HG02840 (cell line): ENCODE data around the gene SLC12A8.

Source experiments
- ATAC-seq: cut with Tn5 transposase; IDR thresholded peaks from one replicate; pipeline ENCODE4 v1.9.1; 2021; ENCODE audit warnings: mild to moderate bottlenecking, moderate library complexity, moderate number of reproducible peaks; ENCODE audit not compliant: unreplicated experiment, low FRiP score

The SLC12A8 gene

DNA sequence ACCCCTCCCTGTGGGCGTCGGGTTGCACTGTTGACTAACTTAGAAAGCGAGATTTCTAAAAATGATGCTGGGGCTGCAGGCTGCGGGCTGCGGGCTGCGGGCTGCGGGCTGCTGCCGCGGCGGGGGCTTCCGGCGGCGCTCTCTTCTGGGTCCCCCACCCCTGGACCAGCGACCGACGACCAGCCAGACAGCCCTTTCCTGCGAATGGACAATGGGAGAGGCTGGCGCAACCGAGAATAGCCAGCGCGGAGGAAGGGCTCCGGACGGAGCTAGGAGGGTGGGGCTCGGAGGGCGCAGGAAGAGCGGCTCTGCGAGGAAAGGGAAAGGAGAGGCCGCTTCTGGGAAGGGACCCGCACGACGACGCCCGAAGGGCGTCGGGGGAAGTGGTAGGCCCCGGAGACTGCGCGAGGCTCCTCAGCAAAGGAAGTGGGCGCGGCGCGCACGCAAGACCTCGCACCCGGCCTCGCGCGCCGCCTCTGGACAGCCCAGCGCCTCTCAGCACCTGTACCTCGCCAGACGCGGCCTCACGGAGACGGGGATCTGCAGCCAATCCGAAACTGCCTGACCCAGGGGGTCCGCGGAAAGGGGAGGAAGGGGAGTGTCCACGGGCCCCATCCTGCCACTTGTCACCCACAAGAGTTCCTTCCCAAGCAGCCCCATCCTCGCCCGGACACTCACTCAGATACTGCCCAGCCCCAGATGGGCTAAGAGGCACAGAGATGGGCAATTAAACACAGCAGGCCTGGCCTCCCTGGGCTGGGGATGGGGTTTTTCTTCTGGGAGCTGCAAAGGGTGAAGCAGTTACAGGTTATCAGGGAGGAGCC lies 70.7 kb downstream of the SLC12A8 start:
- peak; percentile 53 for ATAC-seq

DNA sequence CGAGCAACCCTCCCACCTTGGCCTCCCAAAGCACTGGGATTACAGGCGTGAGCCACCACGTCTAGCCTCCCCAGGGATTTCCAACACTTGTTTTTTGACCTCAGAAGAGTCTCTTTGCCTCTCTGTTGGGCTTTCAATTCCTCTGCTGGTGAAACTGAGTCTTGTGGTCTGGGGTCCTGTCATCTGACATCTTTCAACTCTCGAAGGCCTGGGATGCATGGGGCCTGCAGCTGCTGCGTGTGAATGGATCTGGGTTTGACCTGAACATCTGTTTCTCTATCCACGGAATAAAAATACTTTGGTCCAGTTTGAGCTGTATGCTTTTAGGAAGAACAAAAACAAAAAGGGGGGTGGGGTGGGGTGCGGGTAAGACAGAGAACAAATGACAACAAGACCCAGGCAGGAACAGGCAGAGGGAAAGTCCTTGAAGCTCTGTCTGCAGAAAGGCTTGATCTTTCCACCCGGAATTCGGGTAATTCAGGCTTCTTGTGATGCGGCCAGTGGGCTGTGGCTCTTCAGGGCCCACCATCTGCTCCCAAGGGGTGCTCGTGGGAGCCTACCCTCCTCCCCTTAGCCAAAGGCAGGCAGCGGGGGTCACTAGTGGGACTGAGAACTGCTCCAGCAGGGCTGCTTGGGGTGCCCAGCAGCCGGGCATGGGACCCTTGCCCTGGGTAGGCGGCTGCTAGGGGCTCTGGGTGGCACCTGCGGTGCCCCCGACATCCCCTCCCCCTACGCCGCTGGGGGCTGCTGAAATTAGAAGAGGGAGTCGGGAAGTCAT lies 71.5 kb downstream of the SLC12A8 start:
- ATAC-seq = peak; percentile 1

DNA sequence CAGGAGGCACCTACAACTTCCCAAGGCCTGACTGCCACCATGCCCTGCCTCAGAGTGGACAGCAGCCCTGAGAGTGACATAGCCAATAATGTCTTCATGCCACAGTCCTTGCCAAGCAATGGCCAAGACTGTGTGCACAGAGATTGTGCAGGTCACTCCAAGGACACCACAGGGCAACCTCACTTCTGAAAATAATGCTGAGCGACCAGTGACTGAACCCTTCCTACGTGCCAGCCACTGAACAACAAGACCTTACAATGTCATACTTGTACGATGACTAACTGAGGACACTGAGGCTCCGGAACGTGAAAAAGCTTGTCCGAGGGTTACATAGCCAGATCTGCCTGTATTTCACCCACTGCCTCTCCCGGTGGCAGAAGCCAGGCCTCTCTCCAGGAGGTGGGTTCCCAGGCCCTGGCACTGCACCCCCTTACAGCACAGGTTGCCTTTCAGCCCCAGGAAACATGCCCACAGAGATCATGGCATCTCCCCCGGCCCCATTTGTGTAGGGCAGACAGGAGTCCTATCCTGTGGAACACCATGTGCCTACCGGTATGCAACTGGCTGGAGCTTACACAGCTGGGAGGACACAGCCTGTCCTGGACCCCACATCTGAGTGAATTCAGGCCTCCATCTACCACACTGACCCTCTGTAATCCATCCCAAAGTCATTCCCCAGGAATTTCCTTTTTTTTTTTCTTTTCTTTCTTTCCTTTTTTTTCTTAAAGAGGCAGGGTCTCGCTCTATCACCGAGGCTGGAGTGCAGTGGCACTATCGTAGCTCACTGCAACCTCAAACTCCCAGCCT lies 72.3 kb downstream of the SLC12A8 start:
- no peak for ATAC-seq

DNA sequence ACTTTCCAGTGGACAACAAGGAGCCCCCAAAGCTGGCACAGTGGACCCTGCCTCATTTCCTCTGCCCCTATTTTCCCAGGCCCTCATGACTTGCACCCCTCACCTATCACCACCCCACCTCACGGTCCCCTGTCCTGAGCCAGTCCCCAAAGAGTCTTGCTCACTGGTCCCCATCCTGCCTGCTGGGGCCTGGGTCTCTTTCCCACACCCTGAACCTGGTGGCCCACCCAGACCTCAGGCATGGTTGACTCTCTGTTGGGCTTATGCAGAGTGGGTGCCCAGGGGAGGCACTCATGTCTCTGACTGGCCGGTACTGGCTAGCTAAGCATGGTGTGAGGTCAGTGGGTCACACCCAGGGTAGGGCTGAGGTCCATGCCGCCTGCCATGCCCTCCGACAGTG lies 73.2 kb downstream of the SLC12A8 start:
- no peak for ATAC-seq

DNA sequence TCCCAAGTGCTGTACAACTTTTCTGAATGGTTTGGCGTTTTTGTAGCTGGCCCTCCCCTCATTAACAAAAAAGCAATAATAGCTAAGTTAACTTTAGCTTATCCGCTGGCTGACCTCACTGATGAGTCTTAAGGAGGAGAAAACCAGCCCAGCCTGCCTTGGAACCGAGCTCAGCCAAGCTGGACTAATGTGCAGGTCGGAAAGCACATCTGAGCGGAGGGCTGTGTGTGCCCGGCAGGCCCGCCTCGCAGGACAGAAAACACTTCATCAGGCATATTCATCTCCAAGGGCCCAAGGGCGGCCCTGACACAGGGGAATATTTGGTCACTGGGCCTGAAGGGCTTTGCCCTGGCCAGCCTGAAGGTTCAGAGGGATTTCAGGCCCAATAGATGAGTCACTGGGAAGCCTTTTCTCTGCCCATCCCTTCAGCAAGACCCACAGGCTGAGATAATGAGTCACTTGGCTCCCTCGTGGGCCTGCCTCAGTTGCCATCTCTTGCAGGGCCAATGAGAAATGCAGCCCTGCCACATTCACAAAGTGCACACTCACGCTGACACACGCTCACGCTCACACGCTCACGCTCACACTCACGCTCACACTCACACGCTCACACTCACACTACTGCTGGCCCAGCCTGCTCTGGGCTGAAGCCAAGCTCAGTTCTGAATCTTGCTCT lies 75.1 kb downstream of the SLC12A8 start:
- no peak for ATAC-seq

DNA sequence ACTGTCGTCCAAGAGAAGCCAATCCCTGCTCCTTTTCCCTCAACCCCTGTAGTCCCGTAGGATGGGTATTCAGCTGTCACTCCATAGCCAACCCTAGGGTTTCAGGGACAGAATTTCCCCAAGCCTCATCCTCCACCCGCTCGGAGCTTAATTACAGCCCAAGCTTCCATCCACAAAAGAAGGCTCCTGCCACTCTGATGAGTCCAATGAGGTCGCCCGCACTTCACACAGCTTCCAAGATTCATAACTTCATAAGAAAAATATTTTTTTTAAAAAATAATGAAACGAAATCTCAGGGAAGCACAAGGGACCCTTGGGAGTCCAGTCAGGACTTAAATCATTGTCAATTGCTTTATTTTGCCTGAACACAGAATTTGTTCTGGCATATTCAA lies 75.6 kb downstream of the SLC12A8 start:
- ATAC-seq = no peak

DNA sequence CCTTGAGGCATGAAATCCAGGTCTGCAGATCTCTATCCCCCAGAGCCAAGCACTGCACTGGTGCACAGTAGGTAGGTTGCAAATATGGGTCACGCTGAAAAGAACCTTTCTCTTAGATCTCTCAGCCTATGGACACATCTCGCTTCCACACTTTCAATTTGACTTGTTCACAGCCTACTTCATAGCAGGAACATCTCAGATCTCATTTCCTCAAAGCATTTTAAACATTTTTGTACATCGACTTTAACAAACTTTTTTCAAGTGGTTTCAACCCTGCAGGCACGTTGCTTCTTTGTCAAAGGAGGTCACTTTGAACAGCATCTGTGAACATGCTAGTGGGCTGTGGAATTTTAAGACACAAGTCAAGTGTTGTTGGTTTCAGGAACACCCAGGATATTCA lies 76.0 kb downstream of the SLC12A8 start:
- ATAC-seq = no peak

DNA sequence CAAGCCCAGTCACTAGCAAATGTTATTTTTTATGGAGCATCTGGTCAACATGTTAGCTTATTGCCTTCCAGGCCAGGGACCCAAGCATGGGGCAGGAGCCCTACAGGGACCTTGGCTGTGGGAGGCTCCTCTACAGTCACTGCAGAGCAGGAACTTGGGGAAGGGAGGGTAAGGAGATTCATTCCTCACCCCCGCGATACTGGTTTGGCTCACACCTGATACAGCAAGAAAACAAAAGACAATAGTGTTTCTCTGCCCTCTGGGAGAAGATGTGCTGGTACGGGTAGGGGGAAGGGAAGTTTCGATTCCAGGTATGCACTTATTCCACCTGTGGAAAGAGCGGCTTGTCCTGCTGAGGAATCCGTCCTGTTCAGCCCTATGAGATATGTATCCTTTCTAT lies 77.6 kb downstream of the SLC12A8 start:
- ATAC-seq = no peak

DNA sequence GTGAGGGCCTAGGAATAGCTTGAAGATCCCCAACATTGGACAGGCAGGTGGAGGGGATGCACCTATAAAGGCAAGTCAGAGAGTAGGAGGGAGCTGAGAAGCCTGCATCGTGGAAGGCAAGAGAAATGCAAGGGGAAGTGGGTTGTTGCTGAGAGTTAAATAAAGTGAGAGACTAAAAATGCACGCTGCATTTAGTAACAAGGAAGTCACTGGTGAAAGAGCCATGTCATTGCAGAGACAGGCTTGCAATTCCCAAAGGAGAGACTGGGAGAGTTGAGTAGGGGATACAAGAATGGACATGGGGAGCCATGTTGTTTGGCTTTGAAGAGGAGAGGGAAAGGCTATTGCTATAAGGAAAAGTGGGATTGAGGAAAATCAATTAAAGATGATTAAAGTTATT lies 79.7 kb downstream of the SLC12A8 start:
- ATAC-seq = no peak

DNA sequence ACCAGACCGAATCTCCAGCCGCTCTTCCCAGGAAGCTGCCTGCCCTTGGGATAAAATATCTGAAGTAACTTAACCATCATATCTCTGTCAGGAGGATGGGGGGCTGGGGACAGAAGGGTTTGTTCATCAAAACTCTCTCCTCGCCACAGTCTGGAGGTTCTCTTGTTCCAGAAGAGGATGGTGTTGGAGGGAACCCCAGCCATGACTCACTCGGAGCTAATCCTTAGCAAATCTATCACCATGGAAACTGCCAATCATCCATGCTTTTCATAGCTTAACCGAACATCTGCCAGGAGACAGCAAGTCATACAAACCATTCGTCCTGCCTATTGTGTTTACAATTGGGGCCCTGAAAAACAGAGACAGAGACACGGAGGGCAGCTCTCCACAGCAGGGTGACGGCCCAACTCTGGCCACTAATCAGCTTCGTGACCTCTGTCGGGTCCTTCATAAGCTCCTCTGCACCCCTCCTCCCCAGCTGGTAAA lies 83.0 kb downstream of the SLC12A8 start:
- ATAC-seq = no peak

DNA sequence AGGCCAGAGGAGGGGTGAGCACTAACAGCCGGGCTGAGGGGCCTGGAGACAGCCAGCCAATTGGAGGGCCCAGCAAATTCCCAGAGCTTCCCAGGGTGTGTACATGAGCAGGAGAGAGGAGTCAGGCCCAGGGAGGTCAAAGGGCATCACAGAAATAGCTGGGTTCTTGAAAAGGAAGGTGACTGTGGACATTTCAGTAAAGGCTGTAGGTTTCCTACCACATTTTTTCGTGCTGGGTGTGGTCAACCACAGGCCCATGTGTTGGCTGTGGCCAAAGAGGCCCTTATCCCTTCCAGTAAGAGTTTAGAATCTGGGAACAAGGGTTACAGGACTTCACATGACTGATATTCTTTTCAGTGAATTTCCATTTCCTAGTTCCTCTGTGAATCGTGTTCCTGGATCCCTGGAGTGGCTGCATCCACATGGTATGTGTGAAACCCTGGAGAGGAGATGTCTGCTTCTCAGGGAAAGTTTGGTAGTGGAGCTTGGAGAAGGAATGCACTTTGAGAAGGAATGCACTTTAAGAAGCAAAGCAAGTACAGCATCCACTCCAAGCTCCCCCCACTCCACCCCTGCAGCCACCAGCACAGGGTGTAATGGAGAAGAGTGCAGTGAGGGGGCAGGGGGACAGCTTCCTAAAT lies 83.6 kb downstream of the SLC12A8 start:
- ATAC-seq = no peak

DNA sequence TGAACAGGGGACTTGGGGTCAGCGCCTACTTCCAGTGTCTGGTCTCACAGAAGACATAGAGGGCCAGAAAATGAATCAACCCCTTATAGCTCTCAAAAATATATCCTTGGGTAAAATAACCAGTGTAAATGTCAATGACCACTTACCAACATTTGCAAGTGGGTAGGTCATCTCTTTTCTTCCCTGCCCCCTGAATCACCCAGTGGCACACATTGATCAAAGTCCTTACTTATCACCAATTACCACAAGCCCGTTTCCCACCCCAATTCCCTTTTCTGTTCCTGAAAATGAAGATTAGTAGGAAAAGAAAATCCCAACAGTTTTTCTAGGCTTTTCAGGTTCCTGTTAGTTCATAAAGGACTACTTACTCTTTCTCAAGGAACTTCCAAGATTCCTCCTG lies 86.2 kb downstream of the SLC12A8 start:
- ATAC-seq = no peak

DNA sequence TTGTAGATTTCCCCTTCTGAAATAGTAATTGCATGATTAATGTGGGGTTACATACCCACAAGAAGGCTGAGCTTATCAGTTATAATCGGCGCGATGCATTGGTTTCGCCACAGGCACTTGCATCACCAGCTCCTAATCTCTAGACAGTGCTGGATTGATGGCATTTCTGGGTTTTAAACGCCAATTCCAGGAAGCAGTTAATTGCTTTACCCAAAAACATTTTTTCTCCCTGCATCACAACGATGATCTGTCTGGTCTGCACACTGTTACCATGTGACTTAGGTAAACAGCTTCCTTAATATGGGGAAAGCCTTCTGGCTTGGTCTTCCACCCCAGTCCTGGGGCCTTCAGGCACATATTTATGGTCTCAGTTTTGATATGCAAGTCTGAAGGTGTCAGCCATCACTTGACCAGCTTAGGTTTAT lies 86.7 kb downstream of the SLC12A8 start:
- no peak for ATAC-seq

DNA sequence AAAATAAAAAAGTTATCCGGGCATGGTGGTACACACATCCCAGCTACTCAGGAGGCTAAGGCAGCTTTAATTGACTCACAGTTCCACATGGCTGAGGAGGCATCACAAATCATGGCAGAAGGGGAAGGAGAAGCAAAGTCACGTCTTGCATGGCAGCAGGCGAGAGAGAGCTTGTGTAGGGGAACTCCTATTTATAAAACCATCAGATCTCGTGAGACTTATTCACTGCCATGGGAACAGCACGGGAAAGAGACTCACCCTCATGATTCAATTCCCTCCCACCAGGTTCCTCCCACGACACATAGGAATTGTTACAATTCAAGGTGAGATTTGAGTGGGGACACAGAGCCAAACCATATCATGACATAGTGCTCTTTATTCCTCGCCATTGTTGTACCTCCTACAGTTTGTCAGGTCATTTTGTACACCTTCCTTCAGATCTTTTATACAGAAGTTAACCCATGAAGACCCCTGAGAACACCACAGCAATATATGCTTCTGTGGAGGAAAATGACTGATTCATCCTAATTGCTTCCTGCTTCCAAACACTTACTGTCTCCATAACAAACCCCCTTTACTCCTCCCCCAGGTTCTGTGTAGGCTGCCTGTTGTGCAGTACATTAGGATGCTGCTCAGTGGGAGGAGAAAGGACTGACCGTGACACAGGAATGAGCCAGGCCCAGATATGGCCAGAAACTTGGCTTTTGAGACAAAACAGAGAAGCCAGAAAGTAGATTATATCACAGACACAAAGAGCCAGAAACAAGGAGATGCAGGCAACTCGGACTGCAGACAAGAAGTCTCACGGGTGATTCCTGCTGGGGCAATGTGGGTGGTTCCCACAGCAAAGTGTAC lies 88.9 kb downstream of the SLC12A8 start:
- ATAC-seq = no peak

DNA sequence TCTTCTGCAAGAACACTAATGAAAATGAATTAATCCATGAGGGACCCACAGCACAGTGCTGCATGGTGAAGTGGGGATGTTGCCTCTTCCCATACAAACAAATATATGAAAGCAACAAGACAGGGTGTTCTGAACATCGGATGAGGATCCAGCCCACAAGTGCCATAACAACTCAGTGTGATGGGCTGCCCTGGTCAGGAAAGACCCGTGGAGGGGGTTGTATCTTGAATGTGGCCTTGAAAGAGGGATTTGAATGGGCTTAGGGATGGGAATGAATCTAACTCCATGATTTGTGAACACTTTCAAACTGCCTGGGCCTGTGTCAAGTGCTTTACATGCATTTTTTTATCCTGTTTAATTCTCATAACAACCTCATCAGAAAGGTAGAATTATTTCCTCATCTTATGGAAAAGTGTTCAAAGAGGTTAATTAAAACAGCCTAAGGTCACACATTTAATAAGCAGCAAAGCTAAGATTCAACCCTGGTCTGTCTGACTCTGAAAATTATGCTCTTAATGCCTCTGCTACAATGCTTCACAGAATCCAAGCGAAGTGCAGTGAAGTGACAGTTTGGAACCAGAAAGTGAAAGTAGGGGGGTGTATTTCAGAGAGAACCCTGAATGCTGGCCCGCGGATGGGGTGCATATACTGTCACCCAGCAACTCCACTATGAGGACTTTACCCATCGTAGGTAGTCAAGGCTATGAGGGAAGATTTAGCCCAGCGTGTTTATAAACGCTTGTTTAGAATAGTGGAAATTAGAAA lies 91.1 kb downstream of the SLC12A8 start:
- no peak for ATAC-seq

DNA sequence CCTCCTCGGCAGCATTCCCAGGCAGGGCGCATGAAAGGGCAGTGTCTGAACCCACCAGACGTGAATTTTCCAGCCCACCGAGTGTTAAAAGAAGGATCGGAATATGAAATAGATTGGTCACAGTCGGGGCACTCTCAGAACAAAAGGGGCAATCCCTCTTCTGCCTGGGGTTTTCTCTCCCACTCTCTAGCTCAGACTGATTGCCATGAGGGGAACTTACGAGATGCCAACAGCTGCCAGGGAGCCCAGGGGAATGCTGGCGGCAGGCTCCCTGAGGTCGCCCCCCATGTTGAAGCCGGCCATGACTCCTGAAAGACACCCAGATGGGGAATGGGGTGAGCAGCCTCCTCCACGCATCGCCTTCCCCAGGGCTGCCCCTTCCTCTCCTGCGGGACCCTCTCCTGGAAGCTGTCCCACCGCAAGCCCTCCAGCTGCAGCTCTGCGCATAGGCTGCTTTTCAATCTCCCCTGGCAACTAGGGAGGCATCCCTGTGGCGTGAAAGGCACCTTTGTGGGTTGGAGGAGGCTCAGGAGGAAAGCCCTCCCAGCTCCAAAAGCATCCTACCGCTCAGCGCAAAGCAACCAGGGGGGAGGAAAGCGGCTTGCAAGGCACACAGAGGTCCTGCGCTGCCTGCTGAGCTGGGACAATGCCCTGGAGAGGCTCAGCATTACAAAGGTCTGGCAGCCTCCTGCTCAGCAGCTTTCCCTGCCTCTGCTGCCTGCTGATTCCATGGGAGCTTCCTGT lies 92.0 kb downstream of the SLC12A8 start:
- no peak for ATAC-seq

DNA sequence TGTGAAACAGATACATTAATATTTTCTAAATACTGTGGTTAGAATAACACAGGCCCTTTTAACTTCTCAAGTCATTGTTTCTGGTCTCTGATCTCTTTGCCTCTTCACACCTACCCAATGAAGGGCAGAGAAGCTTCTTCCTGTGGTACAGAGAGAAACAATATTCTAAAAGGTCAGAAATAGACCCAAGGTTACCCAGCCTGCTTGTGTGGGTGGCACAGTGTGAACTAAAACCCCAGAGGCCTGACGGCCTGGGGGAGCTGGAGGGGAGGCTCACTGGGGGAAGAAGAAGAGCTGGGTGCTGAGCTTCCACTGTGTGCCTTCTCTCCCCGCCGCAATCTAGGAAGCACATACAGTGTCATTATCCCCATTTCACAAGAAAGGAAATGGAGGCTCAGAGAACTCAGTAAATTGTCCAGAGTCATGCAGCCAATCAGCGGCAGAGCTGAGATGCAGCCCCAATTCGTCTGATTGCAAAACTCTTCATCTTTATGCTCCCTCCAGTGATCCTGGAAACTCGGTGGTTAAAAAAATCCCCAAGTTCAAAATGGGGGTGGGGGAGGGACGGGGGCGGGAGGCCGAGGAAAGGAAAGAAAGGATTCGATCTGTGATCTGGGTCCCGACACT lies 92.7 kb downstream of the SLC12A8 start:
- ATAC-seq = no peak
